Measurements from ENCODE around the gene AFF3.

DNA sequence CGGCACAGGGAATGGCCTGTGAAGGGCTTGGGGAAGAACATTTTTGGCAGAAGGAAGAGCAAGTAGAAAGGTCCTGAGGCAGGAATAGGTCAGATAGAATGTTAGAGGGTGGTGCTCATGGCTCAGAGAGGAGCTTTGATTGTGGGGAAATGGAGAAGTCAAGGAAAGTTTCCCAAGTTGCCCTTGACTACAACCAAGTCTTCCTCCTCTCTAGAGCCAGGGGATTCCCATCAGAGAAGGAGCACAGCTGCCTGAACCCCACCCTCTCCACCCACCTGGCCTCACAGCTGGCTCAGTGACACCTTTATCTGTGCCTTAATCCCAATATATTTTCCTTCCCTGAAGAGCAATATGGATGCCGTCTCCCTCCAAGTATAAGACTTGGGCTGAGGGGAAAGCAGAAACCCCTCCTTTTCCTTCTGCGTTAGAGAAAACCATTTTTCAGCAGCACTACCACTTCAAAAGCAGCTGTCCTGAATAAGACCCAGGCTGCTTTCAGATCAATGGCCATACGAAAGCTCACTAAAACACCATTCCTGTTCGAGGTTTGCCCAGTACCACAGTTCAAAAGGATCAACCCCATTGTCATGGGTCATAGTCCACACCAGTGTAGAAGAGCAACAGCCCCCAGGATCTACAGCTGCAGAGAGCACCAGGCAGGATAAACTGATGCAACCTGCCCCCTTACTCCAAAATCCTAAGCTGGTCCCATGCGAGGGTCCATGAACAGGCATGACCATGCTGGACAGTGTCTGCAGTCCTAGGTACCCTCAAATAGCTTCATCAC is 199.6 kb downstream of the AFF3 start:
- TF ChIP-seq EZH2 (IDR thresholded peaks at IDR 0.05; ENCODE audit: borderline replicate concordance, low read depth, low read length, severe bottlenecking) (no peak), POLR2A (IDR thresholded peaks at IDR 0.05; ENCODE audit: low read depth, low read length) (no peak)
- TF ChIP-seq, protein P1, sequence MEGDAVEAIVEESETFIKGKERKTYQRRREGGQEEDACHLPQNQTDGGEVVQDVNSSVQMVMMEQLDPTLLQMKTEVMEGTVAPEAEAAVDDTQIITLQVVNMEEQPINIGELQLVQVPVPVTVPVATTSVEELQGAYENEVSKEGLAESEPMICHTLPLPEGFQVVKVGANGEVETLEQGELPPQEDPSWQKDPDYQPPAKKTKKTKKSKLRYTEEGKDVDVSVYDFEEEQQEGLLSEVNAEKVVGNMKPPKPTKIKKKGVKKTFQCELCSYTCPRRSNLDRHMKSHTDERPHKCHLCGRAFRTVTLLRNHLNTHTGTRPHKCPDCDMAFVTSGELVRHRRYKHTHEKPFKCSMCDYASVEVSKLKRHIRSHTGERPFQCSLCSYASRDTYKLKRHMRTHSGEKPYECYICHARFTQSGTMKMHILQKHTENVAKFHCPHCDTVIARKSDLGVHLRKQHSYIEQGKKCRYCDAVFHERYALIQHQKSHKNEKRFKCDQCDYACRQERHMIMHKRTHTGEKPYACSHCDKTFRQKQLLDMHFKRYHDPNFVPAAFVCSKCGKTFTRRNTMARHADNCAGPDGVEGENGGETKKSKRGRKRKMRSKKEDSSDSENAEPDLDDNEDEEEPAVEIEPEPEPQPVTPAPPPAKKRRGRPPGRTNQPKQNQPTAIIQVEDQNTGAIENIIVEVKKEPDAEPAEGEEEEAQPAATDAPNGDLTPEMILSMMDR (IDR thresholded peaks at IDR 0.05; ENCODE audit: extremely low read depth in 1 of 2, insufficient read depth in 1 of 2, low read depth in 1 of 2, low read length in 2 of 2): no peak
